GM13976 (cell line): Measurements from ENCODE around the gene C1orf50.

Source experiments
- DNase-seq: peaks from one replicate; pipeline ENCODE4 v3.0.0; 2012; ENCODE audit warnings: low spot score
- in situ Hi-C: fragments of 300-500 bp; cut with MboI; formaldehyde crosslinking; loops from one replicate; pipeline ENCODE4 v1.12.0; 2022; ENCODE audit warnings: low sequenced_read_pairs, mixed read lengths, inconsistent platforms; ENCODE audit not compliant: unreplicated experiment
- TF ChIP-seq, protein P1 (sequence below): IDR thresholded peaks from 2 replicates; pipeline ENCODE4 v1.5.1; 2012; ENCODE audit warnings: borderline replicate concordance, mild to moderate bottlenecking; ENCODE audit not compliant: insufficient read depth; ENCODE audit errors: extremely low read depth, missing control alignments, control extremely low read depth

C1orf50 gene

GRCh38 chr1:42739753-42740700, 27.0 kb upstream of the C1orf50 start, which contains the start of gene CLDN19:
Gene CLDN19 (minus strand): TSS chr1:42740236. CDS start chr1:42740063, 173 bp downstream.
- DNase-seq: no peak
- TF ChIP-seq, protein P1, sequence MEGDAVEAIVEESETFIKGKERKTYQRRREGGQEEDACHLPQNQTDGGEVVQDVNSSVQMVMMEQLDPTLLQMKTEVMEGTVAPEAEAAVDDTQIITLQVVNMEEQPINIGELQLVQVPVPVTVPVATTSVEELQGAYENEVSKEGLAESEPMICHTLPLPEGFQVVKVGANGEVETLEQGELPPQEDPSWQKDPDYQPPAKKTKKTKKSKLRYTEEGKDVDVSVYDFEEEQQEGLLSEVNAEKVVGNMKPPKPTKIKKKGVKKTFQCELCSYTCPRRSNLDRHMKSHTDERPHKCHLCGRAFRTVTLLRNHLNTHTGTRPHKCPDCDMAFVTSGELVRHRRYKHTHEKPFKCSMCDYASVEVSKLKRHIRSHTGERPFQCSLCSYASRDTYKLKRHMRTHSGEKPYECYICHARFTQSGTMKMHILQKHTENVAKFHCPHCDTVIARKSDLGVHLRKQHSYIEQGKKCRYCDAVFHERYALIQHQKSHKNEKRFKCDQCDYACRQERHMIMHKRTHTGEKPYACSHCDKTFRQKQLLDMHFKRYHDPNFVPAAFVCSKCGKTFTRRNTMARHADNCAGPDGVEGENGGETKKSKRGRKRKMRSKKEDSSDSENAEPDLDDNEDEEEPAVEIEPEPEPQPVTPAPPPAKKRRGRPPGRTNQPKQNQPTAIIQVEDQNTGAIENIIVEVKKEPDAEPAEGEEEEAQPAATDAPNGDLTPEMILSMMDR: no peak
- in situ Hi-C loops: loop anchor here (10.0 to 25.0 kb wide), 2 partner anchors 155 to 403 kb away; partner anchors contain the start of gene FOXJ3

GRCh38 chr1:42740851-42741580, 26.0 kb upstream of the C1orf50 start:
- in situ Hi-C loops: loop anchor here (10.0 to 25.0 kb wide), 2 partner anchors 156 to 404 kb away; partner anchors contain the start of gene FOXJ3
- TF ChIP-seq, protein P1: no peak
- DNase-seq: no peak

GRCh38 chr1:42741706-42742105, 25.3 kb upstream of the C1orf50 start:
- DNase-seq: no peak
- in situ Hi-C loops: loop anchor here (10.0 to 25.0 kb wide), 2 partner anchors 157 to 404 kb away; partner anchors contain the start of gene FOXJ3
- TF ChIP-seq, protein P1: no peak

GRCh38 chr1:42742141-42742540, 24.9 kb upstream of the C1orf50 start:
- in situ Hi-C loops: loop anchor here (10.0 to 25.0 kb wide), 2 partner anchors 157 to 405 kb away; partner anchors contain the start of gene FOXJ3
- DNase-seq: no peak
- TF ChIP-seq, protein P1: no peak

- DNase-seq: no peak
- TF ChIP-seq, protein P1: no peak
- in situ Hi-C loops: loop anchor here (10.0 to 25.0 kb wide), 2 partner anchors 158 to 405 kb away; partner anchors contain the start of gene FOXJ3
Measured at GRCh38 chr1:42742617-42743316, 24.3 kb upstream of the C1orf50 start.
